Fibroblast of skin of left biceps (primary cell): ENCODE data around the gene SUFU.

Experiments used
- DNase-seq, 2 experiments: peaks; one replicate each; pipeline ENCODE4 v3.0.0-alpha.2; 2013; ENCODE audit warnings: low read depth in 2 of 2

SUFU gene

DNA sequence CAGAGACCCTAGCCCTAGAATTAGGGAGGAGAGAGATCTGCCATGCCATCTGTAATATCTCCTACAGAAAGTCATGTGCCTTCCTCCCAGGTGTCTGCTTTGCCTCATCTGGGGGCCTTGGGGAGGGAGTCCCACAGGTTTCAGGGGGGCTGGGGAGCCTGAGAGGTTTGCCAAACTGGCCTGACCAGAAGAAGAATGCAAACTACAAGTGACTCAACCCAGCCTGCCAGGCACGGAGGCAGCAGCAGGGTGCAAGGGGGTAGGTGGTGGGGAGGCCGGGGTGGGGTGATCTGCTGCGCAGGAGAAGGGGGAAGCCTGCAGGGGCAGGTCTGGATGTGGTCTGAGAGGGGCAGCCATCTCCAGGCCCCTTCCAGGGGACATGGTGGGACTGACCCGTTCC is 130.9 kb downstream of the SUFU start:
- no peak for DNase-seq

DNA sequence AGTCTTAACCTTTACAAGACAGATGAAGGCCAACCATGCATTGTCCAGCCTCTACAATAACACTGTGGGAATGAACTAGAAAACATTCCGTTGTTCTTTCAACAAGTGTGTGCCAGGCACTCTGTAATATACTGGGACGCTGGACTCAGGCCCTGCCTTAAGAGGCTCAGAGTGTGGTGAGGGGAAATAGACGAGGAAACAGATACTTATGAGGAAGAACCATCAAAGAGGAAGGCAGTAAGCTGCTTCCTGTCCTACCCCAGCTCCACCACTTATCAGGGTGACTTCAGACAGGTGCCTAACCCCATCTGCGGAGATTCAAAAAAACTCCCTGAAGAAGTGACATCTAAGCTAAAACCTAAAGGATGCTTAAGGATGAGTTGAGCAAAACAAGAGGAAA is 131.6 kb downstream of the SUFU start:
- no peak for DNase-seq

DNA sequence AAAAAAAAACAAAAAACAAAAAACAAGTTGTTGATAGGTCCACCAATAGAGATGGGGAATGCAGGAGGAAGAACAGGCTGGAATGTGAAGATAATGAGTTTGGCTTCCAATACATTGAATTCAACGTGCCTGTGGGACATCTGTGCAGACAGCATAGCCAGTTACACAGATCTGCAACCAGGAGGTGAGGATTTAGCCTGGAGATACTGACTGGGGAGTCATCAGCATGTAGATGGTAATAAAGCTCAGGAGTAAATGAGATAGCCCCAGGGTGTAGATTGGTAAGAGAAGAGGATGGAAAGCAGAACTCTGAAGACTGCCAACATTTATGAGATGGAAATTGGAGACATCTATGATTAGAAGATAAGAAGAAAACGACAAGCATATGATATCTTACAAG is 135.8 kb downstream of the SUFU start:
- no peak for DNase-seq

DNA sequence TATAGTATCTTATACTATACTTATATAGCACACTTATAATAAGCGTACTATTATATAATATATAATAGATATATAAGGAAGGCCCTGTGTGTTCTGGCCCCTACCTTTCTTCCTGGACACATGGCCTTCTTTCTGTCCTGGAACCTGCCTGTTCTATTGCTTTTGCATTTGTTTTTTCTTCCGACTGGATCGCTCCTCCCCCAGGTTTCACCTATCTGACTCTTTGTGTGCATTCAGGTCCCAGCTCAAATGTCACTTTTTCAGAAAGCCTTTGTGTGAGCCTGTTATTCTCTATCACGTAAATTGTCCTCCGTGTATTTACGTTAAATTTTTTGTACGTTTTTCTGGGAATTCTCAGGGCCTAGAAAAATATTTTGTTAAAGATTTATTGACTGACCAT is 137.6 kb downstream of the SUFU start:
- DNase-seq, result no peak

DNA sequence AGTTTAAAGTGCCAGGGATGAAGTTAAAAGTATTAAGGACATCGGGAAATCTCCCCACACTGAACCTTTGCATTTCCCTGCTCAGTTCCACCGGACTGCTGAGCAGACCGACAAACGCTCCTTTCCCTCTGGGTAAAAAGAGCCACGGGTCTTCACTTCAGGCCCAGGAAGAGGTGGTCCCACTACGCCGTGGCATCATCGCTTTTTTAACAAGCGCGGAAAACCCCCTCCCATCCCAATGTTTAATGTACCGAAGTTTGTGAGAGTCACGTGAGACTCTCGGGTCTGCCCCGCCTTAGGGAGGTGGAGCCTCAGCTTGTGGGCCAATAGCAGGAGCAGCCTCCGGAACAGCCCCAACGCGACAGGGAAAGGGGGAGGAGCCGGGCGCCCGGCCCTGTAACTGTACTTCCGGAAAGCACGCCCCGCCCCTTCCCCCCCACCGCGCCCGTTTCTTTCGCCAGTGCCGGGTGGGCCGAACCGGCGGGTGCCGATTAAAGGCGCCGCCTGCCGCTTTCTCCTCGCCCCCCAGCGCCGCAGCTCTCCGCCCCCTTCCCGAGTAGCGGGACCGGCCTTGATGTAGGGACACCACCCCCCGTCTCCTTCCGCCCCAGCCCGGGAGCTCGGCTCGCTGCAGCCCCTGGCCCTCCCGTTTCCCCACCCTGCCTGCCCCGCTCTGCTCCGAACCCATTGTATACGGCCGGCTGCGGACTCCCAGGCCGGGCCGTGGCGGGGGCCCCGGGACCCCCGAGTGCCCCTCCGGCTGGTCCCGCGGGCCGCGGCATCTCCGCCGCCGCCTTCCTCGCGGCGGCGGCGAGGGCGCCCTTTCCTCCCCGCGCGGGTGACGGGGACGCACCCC is 138.3 kb downstream of the SUFU start:
- peak; percentile 89 to 92 for DNase-seq

DNA sequence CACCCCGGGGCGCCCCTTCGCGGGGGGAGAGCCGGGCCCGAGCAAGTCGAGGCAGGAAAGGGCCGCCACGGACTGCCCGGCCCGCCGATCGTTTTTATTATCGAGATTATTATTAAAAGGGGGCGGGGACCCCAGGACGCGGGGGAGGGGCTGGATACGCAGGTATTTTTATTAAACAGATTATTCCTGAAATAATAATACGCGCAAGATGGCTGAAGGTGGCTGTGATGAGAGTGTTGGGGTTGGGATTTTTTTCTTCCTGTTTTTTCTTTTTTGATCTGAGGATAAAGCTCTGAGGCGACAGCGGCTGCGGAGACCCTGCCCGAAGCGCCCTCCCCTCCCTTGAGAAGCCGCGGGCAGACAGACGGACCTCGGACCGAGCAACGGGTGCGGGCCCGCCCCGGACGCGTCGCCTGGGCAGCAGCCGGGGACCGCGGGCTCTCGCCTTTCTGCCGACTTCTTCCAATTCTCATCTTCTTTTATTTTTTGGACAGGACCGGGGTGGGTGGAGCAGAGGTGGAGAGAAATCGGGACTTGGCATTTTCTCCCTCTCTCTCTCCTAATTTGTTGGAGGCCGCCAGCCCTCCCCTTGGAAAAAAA is 139.1 kb downstream of the SUFU start:
- DNase-seq, result no peak

DNA sequence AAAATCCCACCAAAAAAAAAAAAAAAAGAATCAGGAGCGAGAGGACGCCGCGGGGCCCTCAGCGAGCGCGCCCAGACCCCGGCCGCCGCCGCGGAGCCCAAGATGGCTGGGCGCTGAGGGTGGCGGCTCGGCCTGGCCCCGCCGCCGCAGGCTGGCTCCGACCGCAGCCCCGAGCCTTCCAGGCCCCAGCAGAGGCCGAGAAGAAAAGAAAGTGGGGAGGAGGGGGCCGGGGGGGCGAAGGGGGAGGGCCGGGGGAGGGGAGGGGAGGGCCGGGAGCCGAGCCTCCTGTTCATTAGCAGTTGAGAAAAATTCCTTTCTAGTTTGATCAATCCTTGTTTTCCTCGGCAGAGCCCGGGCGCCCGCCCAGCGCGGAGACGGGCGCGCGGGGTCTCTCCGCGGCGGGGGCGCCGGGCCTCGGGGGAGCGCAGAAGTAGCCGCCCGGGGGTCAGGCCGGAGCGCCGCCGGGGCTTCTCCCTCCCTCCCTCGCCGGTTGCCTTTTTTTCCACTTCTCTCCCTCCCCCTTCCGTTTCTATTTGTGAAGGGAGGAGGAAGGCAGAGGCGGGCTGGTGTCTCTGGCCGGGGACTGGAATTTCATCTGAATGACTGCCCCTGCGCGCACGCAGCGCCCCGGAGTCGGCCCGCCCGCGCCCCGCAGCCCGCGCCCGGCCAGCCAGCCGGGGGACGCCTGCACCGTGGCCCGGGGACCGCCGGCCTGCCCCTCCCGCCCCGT is 139.7 kb downstream of the SUFU start:
- peak in 1 of 2 experiments; percentile 46 for DNase-seq

DNA sequence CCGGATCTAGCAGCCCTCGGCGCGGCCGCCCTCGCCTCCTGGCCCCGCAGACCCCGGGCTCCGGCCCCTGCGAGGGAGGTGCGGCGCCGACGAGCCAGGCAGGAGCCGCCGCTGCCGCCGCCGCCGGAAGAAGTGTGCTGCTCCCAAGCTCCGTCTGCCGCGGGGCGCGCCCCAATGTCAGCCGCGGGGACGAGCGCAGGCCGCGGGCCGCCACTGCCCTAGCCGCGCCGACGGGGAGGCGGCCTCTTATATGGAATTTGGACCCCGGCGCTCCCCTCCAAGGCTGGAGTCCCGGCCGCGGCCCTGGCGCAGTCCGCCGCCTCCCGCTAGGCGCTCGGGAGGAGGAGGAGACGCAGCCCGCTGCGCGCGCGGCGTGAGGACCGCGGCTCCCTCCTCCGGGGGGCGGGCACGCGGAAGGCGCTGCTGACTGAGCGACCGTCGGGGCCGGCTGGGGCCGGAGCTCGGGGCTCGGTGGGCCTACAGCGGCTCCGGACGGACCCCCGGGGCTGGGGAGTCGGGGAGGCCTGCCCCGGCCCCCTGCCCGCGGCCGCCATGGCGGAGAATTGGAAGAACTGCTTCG is 140.4 kb downstream of the SUFU start, which contains the start of gene TRIM8:
Gene TRIM8, plus strand, starts transcription at position 414 of the 580 bp plus-strand sequence. Its CDS starts 139 bp downstream, at position 553.
- DNase-seq, result no peak

DNA sequence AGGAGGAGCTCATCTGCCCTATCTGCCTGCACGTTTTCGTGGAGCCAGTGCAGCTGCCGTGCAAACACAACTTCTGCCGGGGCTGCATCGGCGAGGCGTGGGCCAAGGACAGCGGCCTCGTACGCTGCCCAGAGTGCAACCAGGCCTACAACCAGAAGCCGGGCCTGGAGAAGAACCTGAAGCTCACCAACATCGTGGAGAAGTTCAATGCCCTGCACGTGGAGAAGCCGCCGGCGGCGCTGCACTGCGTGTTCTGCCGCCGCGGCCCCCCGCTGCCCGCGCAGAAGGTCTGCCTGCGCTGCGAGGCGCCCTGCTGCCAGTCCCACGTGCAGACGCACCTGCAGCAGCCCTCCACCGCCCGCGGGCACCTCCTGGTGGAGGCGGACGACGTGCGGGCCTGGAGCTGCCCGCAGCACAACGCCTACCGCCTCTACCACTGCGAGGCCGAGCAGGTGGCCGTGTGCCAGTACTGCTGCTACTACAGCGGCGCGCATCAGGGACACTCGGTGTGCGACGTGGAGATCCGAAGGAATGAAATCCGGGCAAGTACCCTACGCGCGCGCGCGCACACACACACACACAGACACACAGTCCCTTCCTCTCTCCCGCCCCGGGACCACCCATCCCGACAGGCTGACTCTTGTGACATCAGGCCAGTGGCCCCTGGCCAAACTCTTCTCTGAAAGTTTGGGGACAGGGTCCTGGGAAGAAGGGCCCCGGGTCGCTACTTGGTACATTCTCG is 141.0 kb downstream of the SUFU start:
- no peak for DNase-seq

DNA sequence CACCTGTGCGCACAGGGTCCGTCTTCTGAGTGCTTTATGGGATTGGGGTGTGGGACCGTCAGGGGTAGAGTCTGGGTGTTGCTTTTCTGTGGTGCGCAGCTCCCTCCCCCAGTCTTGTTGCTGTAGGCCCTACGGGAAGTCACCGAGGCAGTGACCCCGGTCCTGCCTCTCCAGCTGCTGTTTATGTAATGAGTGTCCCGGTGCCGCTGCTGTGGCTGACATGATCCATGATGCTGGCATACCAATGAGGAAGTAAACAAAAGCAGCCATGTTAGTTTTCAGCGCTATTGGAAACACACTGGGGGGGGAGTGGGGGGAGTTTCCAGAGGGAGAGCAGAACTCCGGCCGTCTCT is 141.6 kb downstream of the SUFU start:
- DNase-seq, result no peak

DNA sequence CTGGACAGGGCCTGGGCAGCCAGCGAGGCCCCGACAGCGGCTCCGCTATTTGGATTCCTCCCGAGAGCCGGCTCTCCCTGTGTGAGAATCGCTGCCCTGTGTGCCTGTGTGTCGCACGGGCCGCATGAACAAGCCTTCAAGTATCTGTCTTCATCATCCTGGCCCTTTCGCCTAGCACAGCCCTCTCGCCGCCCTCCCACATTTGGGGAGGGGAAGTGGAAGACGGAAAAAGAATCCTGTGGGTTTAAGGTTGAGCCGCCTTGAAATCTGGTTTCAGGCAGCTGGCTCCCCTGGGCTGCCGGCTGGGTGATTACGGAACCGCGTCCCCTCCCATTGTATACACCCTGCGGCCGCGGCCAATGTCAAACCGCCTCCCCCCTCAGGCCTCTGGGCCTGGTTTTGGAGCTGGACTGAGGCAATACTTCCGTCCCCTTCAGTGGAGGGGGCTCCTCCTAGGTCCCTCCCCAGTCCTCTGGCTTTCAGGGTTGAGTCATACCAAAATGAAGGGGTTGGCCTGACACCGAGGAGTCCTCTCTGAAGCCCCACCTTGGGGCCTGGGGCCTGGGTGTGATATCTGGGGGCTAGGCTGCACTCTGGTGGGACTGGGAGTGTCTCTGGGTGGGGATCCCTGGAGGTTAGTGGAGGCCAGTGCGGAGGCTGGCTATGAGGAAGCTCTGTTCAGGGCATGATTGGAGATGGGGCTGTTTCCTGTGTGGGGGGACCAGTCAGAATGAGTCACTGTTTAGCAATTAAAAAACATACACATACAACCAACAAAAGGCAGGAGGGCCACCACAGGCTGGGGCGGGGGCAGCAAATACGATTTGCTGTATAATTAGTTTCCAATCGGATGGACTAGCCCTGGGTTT is 142.2 kb downstream of the SUFU start:
- peak; percentile 73 to 78 for DNase-seq

DNA sequence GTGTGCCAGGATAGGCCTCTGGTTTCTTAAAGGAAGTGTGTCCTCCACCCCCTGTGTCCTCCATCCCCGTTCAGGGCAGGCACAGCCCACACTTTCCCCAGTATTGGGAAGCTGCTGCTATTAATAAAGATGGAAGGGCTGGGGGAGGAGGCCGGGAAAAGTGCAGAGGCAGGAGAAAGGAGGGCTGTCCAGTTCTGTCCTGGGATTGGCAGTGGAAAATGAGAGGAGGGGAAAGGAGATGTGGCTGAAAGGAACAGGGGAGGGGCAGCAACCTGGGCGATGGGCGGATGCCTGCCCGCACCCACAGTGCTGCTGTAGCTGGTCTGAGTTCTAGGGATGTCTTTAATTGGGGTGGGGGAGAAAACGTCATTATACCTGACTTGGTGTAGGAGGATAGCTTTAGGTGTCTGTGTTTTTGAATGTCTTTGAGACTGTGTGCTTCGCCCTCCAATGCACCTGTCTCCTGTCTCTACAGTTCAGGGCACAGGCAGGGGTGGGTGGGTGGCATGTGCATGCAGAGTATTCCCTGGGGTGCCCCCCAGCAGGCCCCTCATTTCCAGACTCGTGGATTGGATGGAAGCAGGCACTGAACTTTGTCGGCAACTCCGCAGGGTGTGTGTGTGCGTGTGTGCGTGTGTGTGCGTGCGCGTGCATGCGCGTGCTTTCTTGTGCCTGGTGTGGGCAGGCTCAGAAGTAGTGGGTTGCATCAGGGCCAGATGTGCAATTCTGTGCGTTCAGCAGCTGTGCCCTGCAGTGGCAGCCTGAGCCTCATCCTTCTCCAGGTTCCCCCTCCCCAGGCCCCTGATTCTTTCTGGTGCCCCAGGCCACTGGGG is 143.1 kb downstream of the SUFU start:
- no peak for DNase-seq

DNA sequence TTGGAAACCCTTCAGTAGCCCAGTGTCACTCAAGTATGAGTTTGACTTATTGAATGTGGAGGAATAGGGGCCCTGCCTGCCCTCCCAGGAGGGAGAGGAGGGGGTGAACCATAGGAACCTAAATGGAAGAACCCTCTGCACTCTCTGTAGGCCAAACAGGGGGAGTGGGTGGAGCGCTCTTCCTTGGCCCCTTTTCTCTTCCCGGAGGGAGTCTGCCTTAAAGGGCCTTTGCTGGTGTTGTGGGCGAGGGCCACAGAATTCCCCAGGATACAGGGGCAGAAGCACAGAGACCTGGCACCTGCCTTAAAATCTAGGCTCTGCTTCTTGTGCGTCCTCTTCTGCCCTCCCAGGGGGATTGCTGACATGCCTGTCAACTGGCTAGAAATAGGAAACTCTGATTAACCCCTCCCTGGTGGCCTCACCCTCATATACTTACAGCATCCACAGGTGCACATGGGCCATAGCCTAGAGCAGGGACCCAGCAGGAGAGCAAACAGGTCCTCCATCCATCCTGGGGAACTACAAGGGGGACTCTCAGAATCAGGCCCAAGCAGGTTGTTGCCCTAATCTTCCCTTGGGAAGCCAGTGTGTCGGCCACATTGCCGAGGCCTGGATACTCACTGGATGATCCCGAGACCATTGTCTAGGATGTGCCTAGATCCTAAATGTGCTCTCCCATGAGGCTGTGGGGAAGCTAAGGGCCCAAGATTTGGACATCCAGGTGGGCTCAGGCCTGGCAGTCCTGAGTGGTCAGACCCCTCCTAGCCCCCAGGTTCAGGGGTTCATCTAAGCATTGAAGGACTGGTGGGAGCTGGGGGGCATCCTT is 143.9 kb downstream of the SUFU start:
- no peak for DNase-seq

DNA sequence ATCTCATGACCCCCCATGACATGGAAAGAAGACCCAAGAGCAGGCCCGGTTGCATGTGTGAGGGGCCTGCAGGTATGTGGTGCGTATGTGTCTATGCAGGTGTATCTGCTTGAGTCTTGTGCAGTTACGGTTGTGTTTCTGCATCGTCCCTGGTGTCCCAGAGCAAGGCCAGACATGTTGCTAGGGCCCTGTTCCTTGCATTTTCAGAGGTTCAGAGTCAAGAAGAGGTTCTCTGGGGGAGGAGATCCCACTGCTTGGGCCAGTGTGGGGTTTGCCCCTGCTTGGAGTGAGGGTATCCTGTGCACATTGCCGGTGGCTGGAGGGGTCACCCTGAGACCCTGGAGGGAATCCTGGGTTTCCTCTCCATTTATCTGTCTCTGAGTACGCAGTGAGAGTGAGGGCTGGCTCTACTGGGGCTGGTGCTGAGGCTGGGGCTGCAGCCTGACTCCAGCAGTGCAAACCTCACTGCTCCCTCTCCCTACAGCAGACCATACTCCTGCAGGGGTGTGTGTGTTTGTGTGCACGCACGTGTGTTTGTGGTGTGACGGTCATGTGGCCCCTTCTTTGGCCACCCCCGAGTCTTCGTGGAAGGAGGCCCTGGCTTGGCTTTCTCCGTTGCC is 144.6 kb downstream of the SUFU start:
- DNase-seq, result no peak

DNA sequence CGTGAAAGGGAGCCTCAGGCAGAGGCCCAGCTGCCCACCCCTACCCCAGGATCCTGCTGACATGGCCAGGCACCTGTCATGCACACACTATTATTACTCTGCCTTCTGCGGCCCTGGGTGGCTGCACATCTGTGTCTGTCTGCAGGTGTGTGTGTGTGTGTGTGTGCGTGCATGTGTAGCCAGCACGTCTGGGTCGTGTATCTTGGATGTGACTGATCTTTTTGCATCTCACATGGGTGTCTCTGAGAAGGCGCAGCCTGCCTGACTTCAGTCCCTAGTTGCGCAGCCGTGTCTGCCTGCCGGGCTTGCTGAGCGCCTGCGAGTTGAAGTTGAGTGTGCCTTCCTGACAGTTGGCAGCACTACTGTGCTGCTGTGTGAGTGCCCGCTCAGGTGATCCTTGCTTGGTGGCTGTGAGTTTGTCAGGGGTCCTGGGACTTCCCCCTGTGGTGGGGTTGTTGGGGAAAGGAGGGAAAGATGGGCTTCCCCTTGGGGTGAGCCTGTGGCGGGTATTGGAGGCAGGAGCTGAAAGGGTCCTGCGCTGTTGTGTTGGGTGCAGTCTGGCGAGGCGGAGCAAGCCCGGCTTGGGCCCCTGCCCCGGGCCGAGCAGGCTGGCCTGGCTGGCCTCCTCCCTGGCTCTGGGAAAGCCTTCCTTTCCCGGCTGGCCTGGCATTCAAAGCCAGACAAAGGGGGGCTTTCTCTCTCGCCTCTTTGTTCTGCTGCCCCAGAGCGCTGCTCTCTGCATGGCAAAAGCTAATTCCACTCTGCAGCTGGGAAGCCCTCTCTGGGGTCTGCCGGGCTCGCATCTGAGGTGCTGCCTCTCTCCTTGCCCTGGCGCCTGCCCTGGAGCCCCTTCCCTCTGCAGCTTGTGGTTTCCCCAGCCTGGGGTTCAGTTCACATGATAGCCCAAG is 145.4 kb downstream of the SUFU start:
- DNase-seq, result no peak

DNA sequence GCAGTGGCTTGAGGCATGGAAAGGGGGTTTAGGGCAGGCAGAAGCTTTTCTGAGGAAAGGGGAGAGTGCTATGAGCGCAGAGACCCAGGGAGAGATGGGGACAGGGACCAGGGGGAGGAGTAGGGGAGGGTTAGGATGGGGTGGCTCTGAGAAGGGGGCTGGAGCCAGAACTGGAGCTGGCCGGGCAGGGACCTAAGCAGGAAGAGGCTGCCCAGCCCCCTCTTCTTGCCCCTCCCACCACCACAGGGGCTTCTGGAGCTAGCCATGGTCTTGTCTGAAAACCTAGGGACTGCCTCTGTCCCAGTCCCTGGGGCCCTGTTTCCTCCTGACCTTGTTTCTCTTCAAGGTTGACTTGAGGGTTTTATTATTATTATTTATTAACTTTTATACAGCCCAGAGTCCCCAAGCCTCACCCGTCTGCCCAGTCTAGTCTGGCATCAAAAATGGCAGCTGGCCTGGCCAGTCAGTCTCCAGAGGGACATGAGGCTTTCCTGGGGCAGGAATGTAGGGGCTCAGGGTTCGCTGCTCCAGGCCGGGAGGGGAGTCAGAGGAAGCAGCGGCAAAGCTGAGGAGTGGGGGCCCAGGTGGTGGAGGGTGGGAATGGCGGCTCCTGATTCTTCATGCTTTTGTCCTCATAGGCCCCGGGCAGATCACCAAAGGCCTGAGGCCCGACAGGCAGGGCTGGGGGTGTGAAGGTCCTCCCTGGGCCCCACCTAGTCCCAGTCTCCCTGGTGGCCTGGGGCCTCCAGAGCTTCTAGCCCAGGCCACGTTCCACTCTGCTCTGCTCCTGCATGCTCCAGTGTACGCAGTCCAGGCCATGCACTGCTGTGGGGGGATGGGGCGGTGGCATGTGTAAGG is 146.3 kb downstream of the SUFU start:
- no peak for DNase-seq
